Colonic mucosa (tissue), 4 donors: ENCODE measurements around the gene WRAP73. TPM values are rescaled to one million over a fixed set of nuclear protein-coding genes. Genes with fewer than 3 reads are reported as not detected.

Experiments used
- DNase-seq: peaks from one replicate; pipeline ENCODE4 v3.0.0-alpha.2; 2020
- H3K27ac ChIP-seq: fragments of 200-600 bp; one replicate; pipeline ENCODE4 v1.8.0; 2021
- H3K27me3 ChIP-seq: fragments of 200-600 bp; one replicate; pipeline ENCODE4 v1.8.0; 2021
- H3K36me3 ChIP-seq: fragments of 200-600 bp; one replicate; pipeline ENCODE4 v1.8.0; 2021
- H3K4me1 ChIP-seq: fragments of 200-600 bp; one replicate; pipeline ENCODE4 v1.8.0; 2021; ENCODE audit warnings: mild to moderate bottlenecking
- H3K4me3 ChIP-seq: fragments of 200-600 bp; one replicate; pipeline ENCODE4 v1.8.0; 2021
- H3K9ac ChIP-seq, 2 donors: one replicate each; pipeline ENCODE4 v1.7.0; 2013; ENCODE audit warnings: control low read depth in 2 of 2, low read depth in 2 of 2, low read length in 2 of 2
- H3K9me3 ChIP-seq: fragments of 200-600 bp; one replicate; pipeline ENCODE4 v1.8.0; 2021
- CTCF ChIP-seq: fragments of 200-600 bp; IDR thresholded peaks from one replicate; pipeline ENCODE4 v1.8.0; 2022; ENCODE audit warnings: antibody characterized with exemption, mild to moderate bottlenecking
- intact Hi-C: fragments of 100-400 bp; cut with DNase I; formaldehyde crosslinking; loops from one replicate; pipeline ENCODE4 v1.14.1; 2022
- total RNA-seq, 2 donors: library from RNA; stranded (reverse); fragmentation: NEBNext Ultra II Directional in 1 of 2; extraction: Animal tissue kit (Norgen Biotek cat#: 25700) in 1 of 2; gene quantifications; one replicate each; pipeline ENCODE4 v1.2.1, GENCODE V29; 2021
- donor health status: healthy.
- donor health status: DM: no; HTN: no; CAD: no.
- donor health status: DM: no; HTN: no; CAD: no.

WRAP73 gene
- total RNA-seq, 2 donors from 2014 or later, result 19.9 to 24.2 TPM

GRCh38 chr1:3631320-3632260, 18.3 kb downstream of the WRAP73 start:
- no peaks in the 10 kb centered on the region for H3K4me1 ChIP-seq
- intact Hi-C loops, result no loop called here
- TF ChIP-seq CTCF, result no peak
- H3K27me3 ChIP-seq, result no peaks in the 10 kb centered on the region
- H3K4me3 ChIP-seq, result no peak overlapping the region
- H3K27ac ChIP-seq, result no peak overlapping the region
- peaks cover 4% of the 10 kb centered on the region for H3K36me3 ChIP-seq
- H3K9ac ChIP-seq, result no peak overlapping the region
- no peaks in the 10 kb centered on the region for H3K9me3 ChIP-seq
- no peak for DNase-seq

GRCh38 chr1:3630914-3631313, 19.0 kb downstream of the WRAP73 start:
- Histone ChIP-seq H3K4me1 (peaks cover 2% of the 10 kb centered on the region), H3K27ac (no peak overlapping the region), H3K9me3 (no peaks in the 10 kb centered on the region), H3K36me3 (peaks cover 4% of the 10 kb centered on the region), H3K9ac (no peak overlapping the region), H3K4me3 (no peak overlapping the region), H3K27me3 (no peaks in the 10 kb centered on the region)
- DNase-seq, result no peak
- intact Hi-C loops, result no loop called here
- no peak for TF ChIP-seq CTCF

GRCh38 chr1:3630161-3630611, 19.7 kb downstream of the WRAP73 start:
- Histone ChIP-seq H3K9ac (no peak overlapping the region), H3K9me3 (no peaks in the 10 kb centered on the region), H3K27ac (no peak overlapping the region), H3K27me3 (no peaks in the 10 kb centered on the region), H3K4me3 (no peak overlapping the region), H3K36me3 (peaks cover under 1% of the 10 kb centered on the region), H3K4me1 (peaks cover 5% of the 10 kb centered on the region)
- intact Hi-C loops, result no loop called here
- no peak for TF ChIP-seq CTCF
- DNase-seq, result no peak

- no peak overlapping the region for H3K27ac ChIP-seq
- no peaks in the 10 kb centered on the region for H3K27me3 ChIP-seq
- no peaks in the 10 kb centered on the region for H3K36me3 ChIP-seq
- no peak for DNase-seq
- H3K4me3 ChIP-seq, result no peak overlapping the region
- TF ChIP-seq CTCF, result no peak
- H3K9me3 ChIP-seq, result no peaks in the 10 kb centered on the region
- intact Hi-C loops, result no loop called here
- peaks cover 5% of the 10 kb centered on the region for H3K4me1 ChIP-seq
- H3K9ac ChIP-seq, result no peak overlapping the region
Measured at GRCh38 chr1:3629561-3630160, 20.2 kb downstream of the WRAP73 start.

- intact Hi-C loops, result no loop called here
- TF ChIP-seq CTCF, result no peak
- DNase-seq, result no peak
- Histone ChIP-seq H3K27me3 (no peaks in the 10 kb centered on the region), H3K4me3 (no peak overlapping the region), H3K4me1 (peaks cover 5% of the 10 kb centered on the region), H3K36me3 (no peaks in the 10 kb centered on the region), H3K9ac (no peak overlapping the region), H3K27ac (no peak overlapping the region), H3K9me3 (no peaks in the 10 kb centered on the region)
Measured at GRCh38 chr1:3628445-3628844, 21.5 kb downstream of the WRAP73 start.
